ENCODE data around the gene CELSR2. TPM values are rescaled to one million over a fixed set of nuclear protein-coding genes. Genes with fewer than 3 reads are reported as not detected.

CELSR2 gene
- total RNA-seq, 2 donors from 2014 or later = 4.2 to 6.1 TPM

DNA sequence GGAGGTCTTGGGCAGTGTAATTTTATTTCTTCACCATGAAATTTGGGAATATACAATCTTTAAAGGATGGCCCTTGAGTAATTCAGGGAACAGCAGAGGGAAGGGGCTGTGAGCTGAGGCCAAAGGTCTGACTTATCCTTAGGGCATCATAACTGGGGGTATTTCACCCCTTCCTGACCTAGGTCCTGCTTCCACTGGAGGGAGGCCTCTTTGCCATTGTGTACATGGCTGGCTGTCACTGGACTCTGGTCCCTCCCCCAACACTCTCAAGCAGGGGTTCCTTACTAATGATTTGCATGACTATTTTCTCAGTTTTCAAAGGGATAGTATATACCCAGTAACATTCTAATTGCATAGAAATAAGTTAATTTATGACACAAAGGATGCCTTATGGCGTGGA lies 40.8 kb downstream of the CELSR2 start:
- no peaks in the 10 kb centered on the region for H3K9me3 ChIP-seq
- intact Hi-C loops (cut with DNase I) = no loop called here
- DNase-seq = no peak
- H3K4me1 ChIP-seq = no peaks in the 10 kb centered on the region
- H3K36me3 ChIP-seq = no peaks in the 10 kb centered on the region
- TF ChIP-seq, protein P1, sequence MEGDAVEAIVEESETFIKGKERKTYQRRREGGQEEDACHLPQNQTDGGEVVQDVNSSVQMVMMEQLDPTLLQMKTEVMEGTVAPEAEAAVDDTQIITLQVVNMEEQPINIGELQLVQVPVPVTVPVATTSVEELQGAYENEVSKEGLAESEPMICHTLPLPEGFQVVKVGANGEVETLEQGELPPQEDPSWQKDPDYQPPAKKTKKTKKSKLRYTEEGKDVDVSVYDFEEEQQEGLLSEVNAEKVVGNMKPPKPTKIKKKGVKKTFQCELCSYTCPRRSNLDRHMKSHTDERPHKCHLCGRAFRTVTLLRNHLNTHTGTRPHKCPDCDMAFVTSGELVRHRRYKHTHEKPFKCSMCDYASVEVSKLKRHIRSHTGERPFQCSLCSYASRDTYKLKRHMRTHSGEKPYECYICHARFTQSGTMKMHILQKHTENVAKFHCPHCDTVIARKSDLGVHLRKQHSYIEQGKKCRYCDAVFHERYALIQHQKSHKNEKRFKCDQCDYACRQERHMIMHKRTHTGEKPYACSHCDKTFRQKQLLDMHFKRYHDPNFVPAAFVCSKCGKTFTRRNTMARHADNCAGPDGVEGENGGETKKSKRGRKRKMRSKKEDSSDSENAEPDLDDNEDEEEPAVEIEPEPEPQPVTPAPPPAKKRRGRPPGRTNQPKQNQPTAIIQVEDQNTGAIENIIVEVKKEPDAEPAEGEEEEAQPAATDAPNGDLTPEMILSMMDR (IDR thresholded peaks at IDR 0.05) = no peak
- no peak overlapping the region for H3K27ac ChIP-seq
- no peak overlapping the region for H3K4me3 ChIP-seq
- no peak overlapping the region for H3K9ac ChIP-seq (ENCODE audit: low read depth in 2 of 2, low read length in 2 of 2)
- H3K27me3 ChIP-seq = no peaks in the 10 kb centered on the region

DNA sequence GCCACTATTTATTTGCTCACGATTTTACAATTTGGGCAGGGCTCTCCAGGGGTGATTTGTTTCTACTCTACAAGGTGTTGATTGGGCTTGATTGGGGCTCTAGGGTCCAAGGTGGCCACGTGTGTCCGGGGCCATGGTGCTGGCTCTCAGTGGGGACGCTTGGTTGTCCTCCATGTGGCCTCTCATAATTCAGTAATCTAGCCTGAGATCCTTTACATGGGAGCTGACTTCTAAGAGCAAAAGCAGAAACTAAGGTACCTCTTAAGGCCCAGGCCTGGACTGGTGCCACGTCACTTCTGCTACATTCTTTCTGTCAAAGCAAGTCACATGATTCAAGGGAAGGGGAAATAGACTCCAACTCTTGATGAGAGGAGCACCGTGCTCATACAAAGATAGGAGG lies 41.7 kb downstream of the CELSR2 start:
- H3K36me3 ChIP-seq = no peaks in the 10 kb centered on the region
- no peak overlapping the region for H3K9ac ChIP-seq (ENCODE audit: low read depth in 2 of 2, low read length in 2 of 2)
- no peaks in the 10 kb centered on the region for H3K4me1 ChIP-seq
- DNase-seq = no peak
- intact Hi-C loops (cut with DNase I) = no loop called here
- H3K4me3 ChIP-seq = no peak overlapping the region
- no peaks in the 10 kb centered on the region for H3K27me3 ChIP-seq
- TF ChIP-seq, protein P1 (IDR thresholded peaks at IDR 0.05) = no peak
- no peak overlapping the region for H3K27ac ChIP-seq
- H3K9me3 ChIP-seq = no peaks in the 10 kb centered on the region

DNA sequence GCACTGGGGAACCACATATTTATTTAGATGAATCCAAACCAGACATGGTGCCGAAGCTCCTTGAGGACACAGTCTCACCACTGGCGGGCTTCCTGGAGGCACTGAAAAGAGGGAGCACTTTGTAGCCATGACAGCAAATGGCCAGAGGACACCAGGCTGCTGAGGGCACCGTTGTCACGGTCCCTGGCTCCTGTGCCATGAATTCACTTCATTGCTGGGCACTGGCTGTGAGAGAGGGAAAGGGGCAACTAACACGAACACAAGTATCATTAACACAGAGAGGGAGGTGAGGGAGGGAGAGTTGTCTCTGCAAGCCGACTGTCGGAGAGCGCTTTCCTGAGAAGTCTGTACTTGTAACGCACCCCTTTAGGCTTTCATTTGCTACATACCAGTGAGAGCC lies 43.0 kb downstream of the CELSR2 start:
- Histone ChIP-seq H3K4me3 (no peak overlapping the region), H3K27ac (no peak overlapping the region), H3K9me3 (no peaks in the 10 kb centered on the region), H3K9ac (ENCODE audit: low read depth in 2 of 2, low read length in 2 of 2) (no peak overlapping the region), H3K36me3 (no peaks in the 10 kb centered on the region), H3K27me3 (no peaks in the 10 kb centered on the region), H3K4me1 (no peaks in the 10 kb centered on the region)
- TF ChIP-seq, protein P1 (IDR thresholded peaks at IDR 0.05) = no peak
- intact Hi-C loops (cut with DNase I) = no loop called here
- DNase-seq = no peak

DNA sequence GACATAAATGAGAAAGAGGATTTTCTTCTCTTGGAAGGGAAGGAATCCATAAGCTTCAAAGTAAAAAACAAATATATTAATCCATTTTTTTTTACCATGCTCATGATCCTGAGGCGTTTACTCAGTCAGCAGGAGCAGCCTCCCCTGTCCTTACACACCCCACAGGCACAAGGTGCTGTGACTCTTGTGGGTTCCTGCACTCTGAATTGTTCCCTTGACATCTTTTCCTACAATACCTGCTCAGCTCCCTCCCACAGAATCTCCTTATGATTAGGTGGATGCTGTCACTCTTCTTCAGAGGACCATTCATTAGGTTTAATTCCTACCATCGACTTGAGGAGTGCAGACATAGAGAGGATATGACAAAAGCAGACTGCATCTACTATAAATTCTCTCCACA lies 43.7 kb downstream of the CELSR2 start:
- Histone ChIP-seq H3K36me3 (no peaks in the 10 kb centered on the region), H3K9ac (ENCODE audit: low read depth in 2 of 2, low read length in 2 of 2) (no peak overlapping the region), H3K4me1 (no peaks in the 10 kb centered on the region), H3K9me3 (no peaks in the 10 kb centered on the region), H3K27me3 (no peaks in the 10 kb centered on the region), H3K27ac (no peak overlapping the region), H3K4me3 (no peak overlapping the region)
- no peak for DNase-seq
- intact Hi-C loops (cut with DNase I) = no loop called here
- TF ChIP-seq, protein P1 (IDR thresholded peaks at IDR 0.05) = no peak

DNA sequence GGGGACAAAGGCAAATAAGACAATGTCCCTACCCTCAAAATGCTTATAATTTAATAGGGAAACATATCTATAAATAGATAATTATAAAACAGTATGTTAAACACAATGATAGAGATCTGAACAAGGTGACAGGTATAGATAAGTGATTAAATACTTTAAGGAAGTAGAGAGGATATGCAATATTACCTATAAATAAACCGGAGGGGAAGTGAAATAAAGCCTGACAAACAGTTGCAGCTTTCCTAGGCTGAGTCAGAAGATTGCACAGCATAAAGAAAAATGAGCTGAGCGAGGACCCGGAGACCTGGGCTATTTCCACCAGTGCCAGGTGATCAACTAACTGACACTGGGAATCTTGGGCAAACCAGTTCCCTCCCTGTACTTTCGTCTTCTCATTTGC lies 45.1 kb downstream of the CELSR2 start:
- no peaks in the 10 kb centered on the region for H3K36me3 ChIP-seq
- H3K4me3 ChIP-seq = no peak overlapping the region
- DNase-seq = no peak
- TF ChIP-seq, protein P1 (IDR thresholded peaks at IDR 0.05) = no peak
- H3K27ac ChIP-seq = no peak overlapping the region
- no peaks in the 10 kb centered on the region for H3K27me3 ChIP-seq
- H3K4me1 ChIP-seq = no peaks in the 10 kb centered on the region
- no peak overlapping the region for H3K9ac ChIP-seq (ENCODE audit: low read depth in 2 of 2, low read length in 2 of 2)
- H3K9me3 ChIP-seq = no peaks in the 10 kb centered on the region
- intact Hi-C loops (cut with DNase I) = no loop called here

Data from colonic mucosa (tissue), 4 donors.